Hepatocyte (in vitro differentiated cells): Measurements from ENCODE around the gene EDARADD.

ENCODE experiments used
- EZH2 ChIP-seq: fragments of 200-600 bp; sonication (generic); IDR thresholded peaks from 2 replicates; pipeline ENCODE4 v1.6.1; 2016; ENCODE audit warnings: antibody characterized with exemption, mild to moderate bottlenecking, borderline replicate concordance
- EZH2phosphoT487 ChIP-seq: fragments of 200-600 bp; sonication (generic); IDR thresholded peaks from one replicate; pipeline ENCODE4 v1.6.1; 2018; ENCODE audit warnings: antibody characterized with exemption, mild to moderate bottlenecking, low read depth, moderate library complexity; ENCODE audit not compliant: unreplicated experiment, severe bottlenecking
- TF ChIP-seq, protein P1 (sequence below): fragments of 200-600 bp; sonication (generic); IDR thresholded peaks from 2 replicates; pipeline ENCODE4 v1.5.1; 2016; ENCODE audit warnings: antibody characterized with exemption, mild to moderate bottlenecking; ENCODE audit not compliant: poor library complexity

DNA sequence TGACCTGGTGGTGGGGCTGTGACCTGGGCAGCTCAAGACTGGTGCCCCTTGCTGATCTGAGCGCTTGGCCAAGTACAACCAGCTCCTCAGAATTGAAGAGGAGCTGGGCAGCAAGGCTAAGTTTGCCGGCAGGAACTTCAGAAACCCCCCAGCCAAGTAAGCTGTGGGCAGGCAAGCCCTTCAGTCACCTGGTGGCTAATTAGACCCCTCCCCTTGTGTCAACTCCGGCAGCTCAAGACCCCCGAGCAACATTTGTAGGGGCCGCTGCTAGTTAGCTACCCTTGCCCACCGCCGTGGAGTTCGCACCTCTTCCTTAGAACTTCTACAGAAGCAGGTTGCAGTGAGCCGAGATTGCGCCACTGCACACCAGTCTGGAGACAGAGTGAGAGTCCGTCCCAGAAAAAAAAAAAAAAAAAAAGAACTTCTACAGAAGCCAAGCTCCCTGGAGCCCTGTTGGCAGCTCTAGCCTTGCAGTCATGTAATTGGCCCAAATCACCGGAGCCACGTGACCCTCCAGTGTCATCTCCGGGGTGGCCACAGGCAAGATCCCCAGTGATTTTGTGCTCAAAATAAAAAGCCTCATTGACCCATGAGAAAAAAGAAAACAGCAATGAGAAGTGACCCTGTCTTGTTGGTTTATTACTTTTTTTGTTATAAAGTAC, 90.4 kb downstream of the EDARADD start:
- no peak for TF ChIP-seq EZH2phosphoT487
- TF ChIP-seq, protein P1, sequence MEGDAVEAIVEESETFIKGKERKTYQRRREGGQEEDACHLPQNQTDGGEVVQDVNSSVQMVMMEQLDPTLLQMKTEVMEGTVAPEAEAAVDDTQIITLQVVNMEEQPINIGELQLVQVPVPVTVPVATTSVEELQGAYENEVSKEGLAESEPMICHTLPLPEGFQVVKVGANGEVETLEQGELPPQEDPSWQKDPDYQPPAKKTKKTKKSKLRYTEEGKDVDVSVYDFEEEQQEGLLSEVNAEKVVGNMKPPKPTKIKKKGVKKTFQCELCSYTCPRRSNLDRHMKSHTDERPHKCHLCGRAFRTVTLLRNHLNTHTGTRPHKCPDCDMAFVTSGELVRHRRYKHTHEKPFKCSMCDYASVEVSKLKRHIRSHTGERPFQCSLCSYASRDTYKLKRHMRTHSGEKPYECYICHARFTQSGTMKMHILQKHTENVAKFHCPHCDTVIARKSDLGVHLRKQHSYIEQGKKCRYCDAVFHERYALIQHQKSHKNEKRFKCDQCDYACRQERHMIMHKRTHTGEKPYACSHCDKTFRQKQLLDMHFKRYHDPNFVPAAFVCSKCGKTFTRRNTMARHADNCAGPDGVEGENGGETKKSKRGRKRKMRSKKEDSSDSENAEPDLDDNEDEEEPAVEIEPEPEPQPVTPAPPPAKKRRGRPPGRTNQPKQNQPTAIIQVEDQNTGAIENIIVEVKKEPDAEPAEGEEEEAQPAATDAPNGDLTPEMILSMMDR = no peak
- no peak for TF ChIP-seq EZH2
